ENCODE measurements around the gene UGT1A9. TPM values are rescaled to one million over a fixed set of nuclear protein-coding genes. Genes with fewer than 3 reads are reported as not detected.

UGT1A9 gene
- total and polyA plus RNA-seq, 2 of the 13 experiments (the other 11 are each of a cell fraction or from before 2014, with no cell fraction given), result 0.07 TPM; not detected in 1

DNA sequence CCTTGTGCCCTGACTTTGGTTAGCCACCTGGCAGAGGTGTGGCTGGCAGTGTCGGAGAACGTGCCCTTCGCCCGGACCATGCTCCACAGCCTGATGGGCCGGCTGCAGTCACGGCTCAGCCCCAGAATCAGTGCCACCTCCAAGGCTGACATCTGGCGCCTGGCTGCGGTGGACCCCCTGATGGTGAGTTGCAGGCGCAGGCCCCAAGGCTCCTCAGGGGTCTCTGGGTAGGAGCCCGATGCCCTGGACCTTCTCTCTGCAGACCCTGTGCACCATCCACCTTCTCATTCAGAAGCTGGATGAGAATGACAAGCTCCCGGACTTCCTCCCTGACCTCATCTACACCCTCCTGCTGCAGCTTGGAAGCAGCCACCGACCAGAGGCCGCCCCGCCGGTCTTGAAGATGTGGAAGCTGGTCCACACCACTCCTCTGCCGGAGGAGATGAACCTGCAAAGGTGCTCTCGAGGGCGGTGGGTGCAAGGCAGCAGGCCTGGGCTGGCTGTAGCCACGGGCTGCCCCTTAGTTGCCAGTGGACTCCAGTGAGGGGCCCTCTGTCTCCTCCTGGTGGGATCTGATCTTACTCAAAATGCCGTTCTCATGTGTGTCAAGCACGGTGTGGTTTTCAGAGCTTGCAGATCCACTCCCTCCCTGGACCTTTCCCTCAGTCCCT is 150.5 kb downstream of the UGT1A9 start:
- H4K20me1 ChIP-seq (ENCODE audit: insufficient read depth, low read length), result no peaks in the 10 kb centered on the region
- no peak overlapping the region for H3K9ac ChIP-seq (ENCODE audit: insufficient read depth, low read depth, low read length)
- no peak overlapping the region for H3K4me2 ChIP-seq (ENCODE audit: low read depth, low read length)
- no peaks in the 10 kb centered on the region for H3K9me3 ChIP-seq (ENCODE audit: low read length)
- intact Hi-C loops (cut with micrococcal nuclease; ENCODE audit: unreplicated experiment), result no loop called here
- FAIRE-seq (no peak), DNase-seq (ENCODE audit: low spot score) (no peak), ATAC-seq (peak; percentile 4; the same call in 1 of the 3 replicates)
- whole genome bisulfite sequencing (ENCODE audit: low lambda C conversion rate), result 74% methylated on average over 13 of the region's 21 CpGs
- H3K79me2 ChIP-seq (ENCODE audit: insufficient read depth, low read length), result no peaks in the 10 kb centered on the region
- peaks cover 8 to 27% of the 10 kb centered on the region in 2 experiments for H3K27me3 ChIP-seq (ENCODE audit: control insufficient read depth in 1 of 2, insufficient read depth in 2 of 2, low read length in 2 of 2)
- no TSS peak for BruUV-seq (replicated peaks)
- H2AFZ ChIP-seq (ENCODE audit: low read length), result no peak overlapping the region
- H3K4me3 ChIP-seq (replicated peaks in 1 of 3; ENCODE audit: insufficient read depth in 1 of 3, low read depth in 2 of 3, low read length in 3 of 3), result no peak overlapping the region
- H3K36me3 ChIP-seq (replicated peaks in 1 of 2; ENCODE audit: control insufficient read depth in 1 of 2, insufficient read depth in 2 of 2, low read length in 2 of 2), result no peaks in the 10 kb centered on the region
- no peak overlapping the region for H3K27ac ChIP-seq (ENCODE audit: extremely low read length, insufficient read depth, low read length)
- peaks cover 16% of the 10 kb centered on the region for H3K4me1 ChIP-seq (ENCODE audit: insufficient read depth, low read length)
- POLR2A ChIA-PET, result no interaction called here
- in situ Hi-C loops (cut with HindIII; ENCODE audit: extremely low pct_ligation_motif_present, low pct_unique_long_range_greater_than_20kb), result no loop called here
- CTCF ChIA-PET (ENCODE audit: low intra/inter-chr PET ratio, low total read pairs), result no interaction called here
- TF ChIP-seq SOX13 (IDR thresholded peaks at IDR 0.05), result no peak
- no peak for TF ChIP-seq SOX13 (CRISPR knock-in tag; conservative IDR thresholded peaks at IDR 0.05 in 1 of 2, IDR thresholded peaks at IDR 0.05 in 1 of 2)
- TF ChIP-seq KDM5A (IDR thresholded peaks at IDR 0.05; ENCODE audit: borderline replicate concordance, low read length), result no peak
- TF ChIP-seq ZFP82 (CRISPR knock-in tag; IDR thresholded peaks at IDR 0.05; ENCODE audit: borderline replicate concordance), result no peak
- TF ChIP-seq ARHGAP35 (CRISPR knock-in tag; IDR thresholded peaks at IDR 0.05; ENCODE audit: borderline replicate concordance), result no peak
- TF ChIP-seq MXD1 (CRISPR knock-in tag; IDR thresholded peaks at IDR 0.05), result no peak
- no peak for TF ChIP-seq MTA1 (CRISPR knock-in tag; IDR thresholded peaks at IDR 0.05; ENCODE audit: borderline replicate concordance)
- TF ChIP-seq NFYC (CRISPR knock-in tag; IDR thresholded peaks at IDR 0.05), result no peak
- TF ChIP-seq, protein P1, sequence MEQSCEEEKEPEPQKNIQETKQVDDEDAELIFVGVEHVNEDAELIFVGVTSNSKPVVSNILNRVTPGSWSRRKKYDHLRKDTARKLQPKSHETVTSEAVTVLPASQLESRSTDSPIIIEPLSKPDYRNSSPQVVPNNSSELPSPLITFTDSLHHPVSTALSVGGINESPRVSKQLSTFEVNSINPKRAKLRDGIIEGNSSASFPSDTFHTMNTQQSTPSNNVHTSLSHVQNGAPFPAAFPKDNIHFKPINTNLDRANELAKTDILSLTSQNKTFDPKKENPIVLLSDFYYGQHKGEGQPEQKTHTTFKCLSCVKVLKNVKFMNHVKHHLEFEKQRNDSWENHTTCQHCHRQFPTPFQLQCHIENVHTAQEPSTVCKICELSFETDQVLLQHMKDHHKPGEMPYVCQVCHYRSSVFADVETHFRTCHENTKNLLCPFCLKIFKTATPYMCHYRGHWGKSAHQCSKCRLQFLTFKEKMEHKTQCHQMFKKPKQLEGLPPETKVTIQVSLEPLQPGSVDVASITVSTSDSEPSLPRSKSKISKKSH (CRISPR knock-in tag; IDR thresholded peaks at IDR 0.05; ENCODE audit: borderline replicate concordance), result no peak
- no peak for TF ChIP-seq DNMT1 (CRISPR knock-in tag; IDR thresholded peaks at IDR 0.05)
- no peak for TF ChIP-seq ZNF879 (CRISPR knock-in tag; IDR thresholded peaks at IDR 0.05)
- TF ChIP-seq, protein P2, sequence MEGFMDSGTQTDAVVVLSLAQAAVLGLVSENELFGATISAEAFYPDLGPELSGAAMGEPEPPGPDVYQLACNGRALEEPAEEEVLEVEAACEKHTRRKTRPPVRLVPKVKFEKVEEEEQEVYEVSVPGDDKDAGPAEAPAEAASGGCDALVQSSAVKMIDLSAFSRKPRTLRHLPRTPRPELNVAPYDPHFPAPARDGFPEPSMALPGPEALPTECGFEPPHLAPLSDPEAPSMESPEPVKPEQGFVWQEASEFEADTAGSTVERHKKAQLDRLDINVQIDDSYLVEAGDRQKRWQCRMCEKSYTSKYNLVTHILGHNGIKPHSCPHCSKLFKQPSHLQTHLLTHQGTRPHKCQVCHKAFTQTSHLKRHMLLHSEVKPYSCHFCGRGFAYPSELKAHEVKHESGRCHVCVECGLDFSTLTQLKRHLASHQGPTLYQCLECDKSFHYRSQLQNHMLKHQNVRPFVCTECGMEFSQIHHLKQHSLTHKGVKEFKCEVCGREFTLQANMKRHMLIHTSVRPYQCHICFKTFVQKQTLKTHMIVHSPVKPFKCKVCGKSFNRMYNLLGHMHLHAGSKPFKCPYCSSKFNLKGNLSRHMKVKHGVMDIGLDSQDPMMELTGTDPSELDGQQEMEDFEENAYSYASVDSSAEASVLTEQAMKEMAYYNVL (CRISPR knock-in tag; IDR thresholded peaks at IDR 0.05; ENCODE audit: borderline replicate concordance), result no peak
- no peak for TF ChIP-seq SCMH1 (CRISPR knock-in tag; IDR thresholded peaks at IDR 0.05; ENCODE audit: borderline replicate concordance)
- no peak for TF ChIP-seq RFX1 (IDR thresholded peaks at IDR 0.05)
- TF ChIP-seq ESRRA (CRISPR knock-in tag; IDR thresholded peaks at IDR 0.05; ENCODE audit: low read depth), result no peak
- TF ChIP-seq CCAR2 (optimal IDR thresholded peaks at IDR 0.05; ENCODE audit: low read depth, low read length), result no peak
- TF ChIP-seq ATF7 (IDR thresholded peaks at IDR 0.05), result no peak
- no peak for TF ChIP-seq ATF7 (CRISPR knock-in tag; IDR thresholded peaks at IDR 0.05)
- no peak for TF ChIP-seq KAT2B (IDR thresholded peaks at IDR 0.05; ENCODE audit: borderline replicate concordance, low read depth, low read length)
- TF ChIP-seq, protein P3, sequence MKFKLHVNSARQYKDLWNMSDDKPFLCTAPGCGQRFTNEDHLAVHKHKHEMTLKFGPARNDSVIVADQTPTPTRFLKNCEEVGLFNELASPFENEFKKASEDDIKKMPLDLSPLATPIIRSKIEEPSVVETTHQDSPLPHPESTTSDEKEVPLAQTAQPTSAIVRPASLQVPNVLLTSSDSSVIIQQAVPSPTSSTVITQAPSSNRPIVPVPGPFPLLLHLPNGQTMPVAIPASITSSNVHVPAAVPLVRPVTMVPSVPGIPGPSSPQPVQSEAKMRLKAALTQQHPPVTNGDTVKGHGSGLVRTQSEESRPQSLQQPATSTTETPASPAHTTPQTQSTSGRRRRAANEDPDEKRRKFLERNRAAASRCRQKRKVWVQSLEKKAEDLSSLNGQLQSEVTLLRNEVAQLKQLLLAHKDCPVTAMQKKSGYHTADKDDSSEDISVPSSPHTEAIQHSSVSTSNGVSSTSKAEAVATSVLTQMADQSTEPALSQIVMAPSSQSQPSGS (CRISPR knock-in tag; IDR thresholded peaks at IDR 0.05), result no peak
- no peak for TF ChIP-seq ZNF737 (CRISPR knock-in tag; IDR thresholded peaks at IDR 0.05; ENCODE audit: borderline replicate concordance)
